SU-DHL-6 (cell line): ENCODE measurements around the gene ZNF605.

Source experiments
- CTCF ChIP-seq: fragments of 200-600 bp; sonication (generic); IDR thresholded peaks from one replicate; pipeline ENCODE4 v1.5.1; 2017; ENCODE audit warnings: antibody characterized with exemption, mild to moderate bottlenecking, low read length, moderate library complexity; ENCODE audit not compliant: insufficient read depth, poor library complexity, severe bottlenecking
- EZH2phosphoT487 ChIP-seq: fragments of 200-600 bp; sonication (generic), shearing (Covaris generic); conservative IDR thresholded peaks from 2 replicates; pipeline ENCODE4 v1.6.1; 2018; ENCODE audit warnings: mild to moderate bottlenecking, antibody characterized with exemption, low read length, moderate library complexity, mixed read lengths

- TF ChIP-seq CTCF (no peak), EZH2phosphoT487 (no peak)
Measured at GRCh38 chr12:132946246-132946820, 9.8 kb downstream of the ZNF605 start.
